ENCODE data around the gene B4GALNT3.

The B4GALNT3 gene

DNA sequence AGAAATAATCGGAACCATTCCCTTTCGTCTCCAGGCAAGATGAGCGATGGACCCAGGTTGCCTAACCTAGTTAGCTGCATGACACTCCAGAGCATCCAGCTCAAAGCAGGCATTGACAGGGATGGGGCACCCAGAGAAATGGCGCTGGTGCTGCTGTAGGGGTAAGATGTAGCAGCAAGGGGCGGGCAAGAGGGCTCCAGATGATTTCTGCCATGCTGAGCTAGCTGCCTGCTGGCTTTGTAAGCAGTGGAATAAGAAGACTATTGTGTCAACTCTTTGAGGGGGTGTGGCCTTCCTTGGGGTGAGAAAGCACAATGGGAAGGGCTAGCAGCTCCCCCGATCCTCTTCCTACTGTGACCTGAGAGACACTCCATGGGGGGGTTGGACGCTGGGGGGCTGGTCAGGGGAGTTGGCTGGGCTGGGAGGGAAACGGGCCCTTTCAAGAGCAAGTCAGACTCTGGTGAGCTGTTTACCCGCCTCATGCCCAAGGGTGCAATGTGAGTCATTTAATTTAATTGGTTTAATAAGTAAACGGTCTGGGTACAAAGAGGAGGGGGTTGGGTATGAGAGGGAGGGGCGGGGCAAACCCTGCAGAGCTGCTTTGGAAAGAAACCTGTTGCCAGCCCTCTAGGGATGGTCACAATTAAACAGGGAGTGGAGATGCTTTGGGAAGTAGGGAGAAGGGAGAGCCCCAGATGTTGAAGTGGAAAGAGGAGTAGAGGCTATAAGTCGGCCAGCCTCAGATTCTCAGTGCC lies 50.5 kb downstream of the B4GALNT3 start:
- no peak for DNase-seq

DNA sequence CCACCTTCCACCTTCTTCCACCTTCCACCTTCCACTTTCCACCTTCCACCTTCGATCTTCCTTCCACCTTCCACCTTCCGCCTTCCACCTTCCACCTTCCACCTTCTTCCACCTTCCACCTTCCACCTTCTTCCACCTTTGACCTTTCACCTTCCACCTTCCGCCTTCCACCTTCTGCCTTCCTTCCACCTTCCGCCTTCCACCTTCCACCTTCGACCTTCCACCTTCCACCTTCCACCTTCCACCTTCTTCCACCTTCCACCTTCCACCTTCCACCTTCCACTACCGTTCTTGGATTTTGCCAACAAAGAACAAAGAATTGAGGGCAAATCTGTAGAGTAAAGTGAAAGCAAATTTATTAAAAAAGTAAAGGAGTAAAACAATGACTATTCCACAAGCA lies 53.2 kb downstream of the B4GALNT3 start:
- DNase-seq: no peak

GRCh38 chr12:513446-513845 lies 53.7 kb downstream of the B4GALNT3 start:
- DNase-seq: no peak

GRCh38 chr12:517538-517937 lies 57.8 kb downstream of the B4GALNT3 start:
- DNase-seq: no peak

- DNase-seq: no peak
Observed at GRCh38 chr12:520119-520518, 60.4 kb downstream of the B4GALNT3 start.

GRCh38 chr12:522692-523378 lies 63.1 kb downstream of the B4GALNT3 start:
- no peak for DNase-seq

DNA sequence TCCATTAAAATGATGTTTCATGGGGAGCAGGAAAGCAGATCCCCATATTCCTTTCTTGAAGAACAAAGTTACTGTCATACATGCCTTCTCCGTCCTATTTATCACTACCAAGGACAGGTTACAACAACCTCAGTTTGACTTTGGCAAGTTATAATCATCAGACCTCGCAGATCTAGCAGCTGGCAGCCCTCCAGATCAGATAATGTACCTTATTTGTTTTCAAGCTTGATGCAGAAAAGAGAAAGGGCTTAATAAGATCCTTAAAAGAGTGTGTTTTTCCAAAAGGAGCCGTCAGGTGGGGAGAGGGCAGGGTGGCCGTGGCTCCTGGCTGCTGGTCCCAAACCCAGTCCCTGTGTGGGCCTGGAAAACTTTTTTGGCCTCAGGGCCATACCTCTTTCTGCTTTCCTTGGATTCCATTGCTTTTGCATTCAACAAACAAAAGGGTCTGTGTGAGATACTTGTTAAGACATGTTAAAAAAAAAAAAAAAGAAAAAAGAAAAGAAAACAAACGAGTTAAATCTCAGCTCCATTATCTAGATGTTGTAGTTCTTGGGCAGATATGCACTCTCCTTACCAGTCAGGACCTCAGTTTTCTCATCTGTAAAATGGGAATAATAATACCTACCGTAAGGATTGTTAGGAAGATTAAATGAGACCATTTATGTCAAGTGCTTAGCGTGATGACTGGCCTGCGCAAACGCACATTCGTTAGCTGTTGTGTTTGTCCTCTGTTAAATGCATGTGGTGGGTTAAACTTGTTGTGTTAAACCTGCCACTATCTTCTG lies 64.6 kb downstream of the B4GALNT3 start:
- DNase-seq: no peak

- no peak for DNase-seq
Observed at GRCh38 chr12:526089-526488, 66.3 kb downstream of the B4GALNT3 start.

GRCh38 chr12:527241-527640 lies 67.5 kb downstream of the B4GALNT3 start:
- DNase-seq: no peak

GRCh38 chr12:527729-528128 lies 68.0 kb downstream of the B4GALNT3 start:
- no peak for DNase-seq

- DNase-seq: no peak
Observed at GRCh38 chr12:530308-530707, 70.6 kb downstream of the B4GALNT3 start.

DNA sequence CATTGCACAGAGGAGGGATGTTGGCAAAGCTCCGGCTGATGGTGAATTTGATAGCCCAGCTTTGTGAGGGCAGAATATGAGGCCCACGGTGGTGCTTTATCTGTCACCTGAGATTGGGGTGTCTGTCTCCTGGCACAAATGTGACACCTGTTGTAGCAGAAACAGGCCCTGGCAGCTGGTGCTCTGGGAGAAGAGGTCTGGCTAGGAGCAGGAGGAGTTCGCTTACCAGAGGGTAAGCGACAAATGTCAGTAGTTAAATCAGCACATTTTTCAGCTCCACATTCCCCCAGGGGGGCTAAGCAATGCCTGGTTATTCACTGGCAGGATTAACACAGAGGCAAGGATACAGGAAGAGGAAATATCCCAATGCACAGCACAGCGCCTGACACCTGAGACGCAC lies 71.1 kb downstream of the B4GALNT3 start:
- DNase-seq: no peak

DNA sequence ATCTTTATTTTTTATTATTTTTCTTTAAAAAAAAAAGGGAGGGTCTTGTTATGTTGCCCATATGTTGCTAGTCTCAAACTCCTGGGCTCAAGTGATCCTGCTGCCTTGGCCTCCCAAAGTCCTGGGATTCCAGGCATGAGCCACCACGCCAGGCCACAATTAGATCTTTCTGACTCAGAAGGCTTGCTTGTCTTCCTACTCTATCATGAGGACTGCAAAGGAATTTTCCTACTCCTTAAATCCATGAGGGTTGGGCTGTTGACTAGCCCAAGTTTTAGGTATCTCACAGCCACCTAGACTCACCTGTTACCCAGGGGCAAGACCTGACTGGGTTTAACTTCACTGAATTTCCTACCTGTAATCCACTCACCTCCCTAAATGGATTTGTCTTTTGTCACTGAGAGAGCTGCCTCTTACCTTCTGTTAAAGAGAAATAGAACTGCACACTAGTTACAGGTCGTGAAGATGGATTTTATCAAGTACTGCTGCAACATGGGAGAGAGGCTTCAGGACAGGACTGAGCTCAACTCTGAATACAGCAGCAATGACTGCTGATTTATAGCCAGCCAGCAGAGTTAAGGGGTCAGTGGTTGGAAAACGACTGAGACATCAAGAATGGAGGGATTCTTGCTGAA lies 72.3 kb downstream of the B4GALNT3 start:
- no peak for DNase-seq

DNA sequence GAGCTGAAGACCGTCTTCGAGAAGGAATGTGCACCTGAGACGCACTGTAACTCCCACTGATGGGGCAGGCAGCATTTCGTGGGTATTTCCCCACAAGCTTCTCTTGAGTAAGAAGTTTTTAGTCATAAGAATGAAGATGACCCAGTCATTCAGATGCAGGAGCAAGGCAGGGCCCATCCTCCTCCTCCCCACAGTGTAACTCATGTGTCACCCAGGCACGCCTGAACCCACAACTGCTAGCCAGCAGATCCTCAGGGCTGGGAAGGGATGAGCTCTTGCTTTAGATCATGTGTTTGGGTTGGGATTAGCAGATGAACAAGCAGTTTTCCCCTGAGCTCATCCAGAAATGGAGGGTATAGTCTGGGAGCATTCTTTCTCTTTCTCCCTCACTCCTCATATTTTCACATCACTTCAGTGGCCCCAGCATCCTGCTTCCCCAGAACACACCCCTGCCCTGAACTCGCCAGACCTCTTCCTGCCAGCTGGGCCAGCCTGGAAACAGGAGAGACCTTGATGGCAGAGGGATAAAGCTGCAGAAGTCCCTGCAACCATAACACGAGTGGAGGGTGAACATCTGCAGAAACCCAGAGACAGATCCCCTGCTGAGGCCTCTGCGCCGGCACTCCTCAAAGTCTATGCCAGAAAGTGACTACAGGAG lies 73.3 kb downstream of the B4GALNT3 start:
- DNase-seq: no peak

DNA sequence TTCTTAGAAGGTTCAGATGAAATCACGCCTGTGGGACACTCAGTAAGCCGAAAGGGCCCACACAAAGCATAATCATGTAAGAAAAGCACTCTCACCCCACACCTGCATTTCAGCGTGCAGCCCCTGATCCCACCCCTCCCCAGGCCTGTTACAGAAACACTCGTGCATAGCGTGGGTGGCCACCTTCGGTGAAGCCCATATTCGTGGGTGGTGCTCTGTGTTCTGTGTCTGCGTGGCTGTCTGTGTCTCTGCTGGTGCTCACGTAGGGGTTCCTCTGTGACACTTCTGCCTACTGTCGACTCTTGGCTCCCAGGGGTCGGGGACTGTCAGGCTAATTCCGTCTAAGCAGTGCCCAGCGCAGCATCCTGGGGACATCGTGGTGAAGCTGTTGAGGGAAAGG lies 74.0 kb downstream of the B4GALNT3 start:
- no peak for DNase-seq

DNA sequence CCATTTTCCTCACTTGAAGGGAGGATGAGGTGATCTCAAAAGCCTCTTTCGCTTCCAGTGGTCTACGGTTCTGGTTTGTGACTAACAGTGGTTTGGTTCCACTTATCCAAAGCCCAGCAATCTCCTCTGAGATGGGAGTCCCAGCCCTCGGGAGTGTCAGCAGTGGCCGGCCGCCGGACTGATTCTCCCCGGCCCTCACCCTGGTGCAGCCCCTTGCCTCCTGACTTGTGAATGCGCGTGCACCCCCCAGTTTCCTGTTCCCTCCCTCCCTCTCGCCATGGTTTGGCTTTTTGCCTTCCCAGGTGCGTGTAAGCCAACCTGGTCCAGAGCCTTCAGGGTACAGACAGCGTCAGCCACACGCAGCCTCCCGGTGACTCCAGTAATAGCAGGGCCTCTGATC lies 74.5 kb downstream of the B4GALNT3 start:
- DNase-seq: no peak

- DNase-seq: no peak
Observed at GRCh38 chr12:535396-535795, 75.7 kb downstream of the B4GALNT3 start.

GRCh38 chr12:536751-537245 lies 77.1 kb downstream of the B4GALNT3 start:
- DNase-seq: no peak

- DNase-seq: no peak
Observed at GRCh38 chr12:537772-538171, 78.0 kb downstream of the B4GALNT3 start.

GRCh38 chr12:538731-539539 lies 79.2 kb downstream of the B4GALNT3 start:
- DNase-seq: no peak

GRCh38 chr12:539540-540310 lies 80.0 kb downstream of the B4GALNT3 start:
- DNase-seq: no peak

All from cerebellar nuclear complex (tissue), 1 donor.